ENCODE data around the gene GAS2L2.
A peak's percentile ranks its signal among the peaks of the same experiment; 100 is the strongest.
"Not testable (repeated sequence)": the region's sequence is repeated elsewhere in the genome, so short reads cannot be mapped to it uniquely, and the experiment has no call there.

The GAS2L2 gene

GRCh38 chr17:35765086-35765710 lies 12.2 kb upstream of the GAS2L2 start:
- DNase-seq (ENCODE audit: insufficient read length, low spot score) (no peak), FAIRE-seq (no peak)
- TF ChIP-seq POLR2A (IDR thresholded peaks at IDR 0.05; ENCODE audit: low read depth, low read length), result 0 out of 2 replicates have a peak, but pooled peaks have one; percentile 2

GRCh38 chr17:35764123-35764991 lies 11.3 kb upstream of the GAS2L2 start:
- DNase-seq (ENCODE audit: insufficient read length, low spot score) (peak; percentile 95), FAIRE-seq (no peak)
- no peak for TF ChIP-seq POLR2A (IDR thresholded peaks at IDR 0.05; ENCODE audit: low read depth, low read length)

GRCh38 chr17:35763767-35764122 lies 10.7 kb upstream of the GAS2L2 start:
- DNase-seq (ENCODE audit: insufficient read length, low spot score) (no peak), FAIRE-seq (no peak)
- no peak for TF ChIP-seq POLR2A (IDR thresholded peaks at IDR 0.05; ENCODE audit: low read depth, low read length)

- no peak for FAIRE-seq
- no peak for DNase-seq (ENCODE audit: insufficient read length, low spot score)
- no peak for TF ChIP-seq POLR2A (IDR thresholded peaks at IDR 0.05; ENCODE audit: low read depth, low read length)
Observed at GRCh38 chr17:35761601-35762000, 8.6 kb upstream of the GAS2L2 start.

- DNase-seq (ENCODE audit: insufficient read length, low spot score) (no peak), FAIRE-seq (no peak)
- TF ChIP-seq POLR2A (IDR thresholded peaks at IDR 0.05; ENCODE audit: low read depth, low read length), result no peak
Observed at GRCh38 chr17:35760587-35760986, 7.5 kb upstream of the GAS2L2 start, which contains the start of gene C17orf50. Gene C17orf50, plus strand, starts transcription at chr17:35760887. Its CDS starts 55 bp downstream, at chr17:35760942.

GRCh38 chr17:35757243-35757642 lies 4.2 kb upstream of the GAS2L2 start:
- DNase-seq (ENCODE audit: insufficient read length, low spot score), result no peak
- no peak for TF ChIP-seq POLR2A (IDR thresholded peaks at IDR 0.05; ENCODE audit: low read depth, low read length)
- FAIRE-seq, result no peak

- TF ChIP-seq POLR2A (IDR thresholded peaks at IDR 0.05; ENCODE audit: low read depth, low read length), result no peak
- no peak for FAIRE-seq
- no peak for DNase-seq (ENCODE audit: insufficient read length, low spot score)
Observed at GRCh38 chr17:35752471-35752870, 568 bp downstream of the GAS2L2 start.

GRCh38 chr17:35751541-35751940 lies 1.5 kb downstream of the GAS2L2 start:
- DNase-seq (ENCODE audit: insufficient read length, low spot score); FAIRE-seq: not testable (repeated sequence)

- FAIRE-seq (no peak), DNase-seq (ENCODE audit: insufficient read length, low spot score) (no peak)
- no peak for TF ChIP-seq POLR2A (IDR thresholded peaks at IDR 0.05; ENCODE audit: low read depth, low read length)
Observed at GRCh38 chr17:35750526-35751395, 2.3 kb downstream of the GAS2L2 start.

GRCh38 chr17:35749560-35750412 lies 3.3 kb downstream of the GAS2L2 start:
- FAIRE-seq (no peak), DNase-seq (ENCODE audit: insufficient read length, low spot score) (no peak)
- TF ChIP-seq POLR2A (IDR thresholded peaks at IDR 0.05; ENCODE audit: low read depth, low read length), result no peak

- no peak for FAIRE-seq
- DNase-seq (ENCODE audit: insufficient read length, low spot score), result no peak
Observed at GRCh38 chr17:35748979-35749378, 4.1 kb downstream of the GAS2L2 start.

GRCh38 chr17:35748341-35748841 lies 4.6 kb downstream of the GAS2L2 start:
- no peak for TF ChIP-seq POLR2A (IDR thresholded peaks at IDR 0.05; ENCODE audit: low read depth, low read length)
- DNase-seq (ENCODE audit: insufficient read length, low spot score), result peak; percentile 73
- no peak for FAIRE-seq

More at GRCh38 chr17:35748979-35749378, 4.1 kb downstream of the GAS2L2 start:
- no peak for TF ChIP-seq POLR2A (IDR thresholded peaks at IDR 0.05; ENCODE audit: low read depth, low read length)

GRCh38 chr17:35747540-35748017 lies 5.5 kb downstream of the GAS2L2 start:
- DNase-seq (ENCODE audit: insufficient read length, low spot score) (peak; percentile 92), FAIRE-seq (no peak)
- TF ChIP-seq POLR2A (IDR thresholded peaks at IDR 0.05; ENCODE audit: low read depth, low read length), result no peak

Data from H54 (cell line).